ENCODE data around the gene SMCHD1.
"Not testable (repeated sequence)": the region's sequence is repeated elsewhere in the genome, so short reads cannot be mapped to it uniquely, and the experiment has no call there.

Gene SMCHD1

GRCh38 chr18:2823966-2824365 lies 168.4 kb downstream of the SMCHD1 start:
- no peak for DNase-seq

- DNase-seq, result no peak
Observed at GRCh38 chr18:2824865-2825264, 169.3 kb downstream of the SMCHD1 start.

- no peak for DNase-seq
Observed at GRCh38 chr18:2825613-2826175, 170.2 kb downstream of the SMCHD1 start.

- DNase-seq, result no peak
Observed at GRCh38 chr18:2826581-2826980, 171.1 kb downstream of the SMCHD1 start.

- DNase-seq, result no peak
Observed at GRCh38 chr18:2827061-2827460, 171.5 kb downstream of the SMCHD1 start.

GRCh38 chr18:2836118-2836517 lies 180.6 kb downstream of the SMCHD1 start:
- DNase-seq, result not testable (repeated sequence)

GRCh38 chr18:2837290-2837689 lies 181.8 kb downstream of the SMCHD1 start:
- DNase-seq, result not testable (repeated sequence)

GRCh38 chr18:2839202-2839601 lies 183.7 kb downstream of the SMCHD1 start:
- no peak for DNase-seq

- no peak for DNase-seq
Observed at GRCh38 chr18:2840521-2840920, 185.0 kb downstream of the SMCHD1 start.

- DNase-seq, result no peak
Observed at GRCh38 chr18:2843146-2843545, 187.6 kb downstream of the SMCHD1 start.

GRCh38 chr18:2845172-2845571 lies 189.6 kb downstream of the SMCHD1 start:
- DNase-seq, result no peak

- DNase-seq, result no peak
Observed at GRCh38 chr18:2846636-2847316, 191.2 kb downstream of the SMCHD1 start, which contains the start of gene EMILIN2. TSS of gene EMILIN2 (plus strand) at chr18:2847006. CDS start at chr18:2847189, 183 bp downstream.

- no peak for DNase-seq
Observed at GRCh38 chr18:2847317-2848246, 192.1 kb downstream of the SMCHD1 start.

GRCh38 chr18:2848247-2849246 lies 193.0 kb downstream of the SMCHD1 start:
- no peak for DNase-seq

GRCh38 chr18:2850816-2851215 lies 195.3 kb downstream of the SMCHD1 start:
- DNase-seq, result no peak

GRCh38 chr18:2851771-2852170 lies 196.2 kb downstream of the SMCHD1 start:
- DNase-seq, result no peak

GRCh38 chr18:2852460-2852859 lies 196.9 kb downstream of the SMCHD1 start:
- DNase-seq, result not testable (repeated sequence)

- no peak for DNase-seq
Observed at GRCh38 chr18:2853173-2853925, 197.8 kb downstream of the SMCHD1 start.

- DNase-seq, result no peak
Observed at GRCh38 chr18:2853926-2854664, 198.6 kb downstream of the SMCHD1 start.

Measured in DMS153 (cell line).